ENCODE results near the gene NBAS. TPM values are rescaled to one million over a fixed set of nuclear protein-coding genes. Genes with fewer than 3 reads are reported as not detected.

Gene NBAS
- total RNA-seq, 2 experiments from 2014 or later: 24.4 to 28.8 TPM

GRCh38 chr2:15429032-15429431 lies 132.1 kb downstream of the NBAS start:
- Histone ChIP-seq H3K79me2 (ENCODE audit: insufficient read depth, low read depth, low read length) (no peaks in the 10 kb centered on the region), H3K4me3 (ENCODE audit: low read depth, low read length, poor library complexity, severe bottlenecking) (no peak overlapping the region), H3K36me3 (ENCODE audit: insufficient read depth, low read length) (no peaks in the 10 kb centered on the region), H3K4me2 (ENCODE audit: low read length) (no peak overlapping the region), H2AFZ (ENCODE audit: low read length) (no peak overlapping the region), H3K9me2 (ENCODE audit: insufficient read depth, low read length) (no peaks in the 10 kb centered on the region), H3K27ac (ENCODE audit: low read depth, low read length, poor library complexity, severe bottlenecking) (no peak overlapping the region), H3K4me1 (ENCODE audit: insufficient read depth, low read length, poor library complexity, severe bottlenecking) (peaks cover 7% of the 10 kb centered on the region), H3K9me3 (ENCODE audit: low read length) (no peaks in the 10 kb centered on the region), H4K20me1 (ENCODE audit: insufficient read depth, low read length) (no peaks in the 10 kb centered on the region)
- ChIA-PET POLR2A (interaction anchor here (0.6 to 1.7 kb wide), 4 partner anchors 9 to 876 kb away, joined by 3 to 4 read pairs (median 4); no protein-coding TSS in a partner anchor), CTCF (ENCODE audit: unreplicated experiment) (no interaction called here)
- TF ChIP-seq CTCF (conservative IDR thresholded peaks at IDR 0.05; ENCODE audit: low read length) (no peak), EZH2phosphoT487 (IDR thresholded peaks at IDR 0.05; ENCODE audit: borderline replicate concordance, low read depth, low read length) (no peak)
- DNase-seq (ENCODE audit: low spot score): no peak
- no TSS peak for BruUV-seq (replicated peaks)
- intact Hi-C loops (cut with micrococcal nuclease; ENCODE audit: unreplicated experiment): no loop called here

GRCh38 chr2:15427987-15428386 lies 133.1 kb downstream of the NBAS start:
- BruUV-seq (replicated peaks): no TSS peak
- H3K27ac ChIP-seq (ENCODE audit: low read depth, low read length, poor library complexity, severe bottlenecking): no peak overlapping the region
- no peaks in the 10 kb centered on the region for H3K36me3 ChIP-seq (ENCODE audit: insufficient read depth, low read length)
- H2AFZ ChIP-seq (ENCODE audit: low read length): no peak overlapping the region
- ChIA-PET CTCF (ENCODE audit: unreplicated experiment) (no interaction called here), POLR2A (no interaction called here)
- intact Hi-C loops (cut with micrococcal nuclease; ENCODE audit: unreplicated experiment): no loop called here
- H4K20me1 ChIP-seq (ENCODE audit: insufficient read depth, low read length): no peaks in the 10 kb centered on the region
- no peak overlapping the region for H3K4me3 ChIP-seq (ENCODE audit: low read depth, low read length, poor library complexity, severe bottlenecking)
- no peaks in the 10 kb centered on the region for H3K79me2 ChIP-seq (ENCODE audit: insufficient read depth, low read depth, low read length)
- H3K9me2 ChIP-seq (ENCODE audit: insufficient read depth, low read length): no peaks in the 10 kb centered on the region
- H3K9me3 ChIP-seq (ENCODE audit: low read length): no peaks in the 10 kb centered on the region
- H3K4me2 ChIP-seq (ENCODE audit: low read length): no peak overlapping the region
- H3K4me1 ChIP-seq (ENCODE audit: insufficient read depth, low read length, poor library complexity, severe bottlenecking): peaks cover 7% of the 10 kb centered on the region
- no peak for TF ChIP-seq CTCF (conservative IDR thresholded peaks at IDR 0.05; ENCODE audit: low read length)
- TF ChIP-seq EZH2phosphoT487 (IDR thresholded peaks at IDR 0.05; ENCODE audit: borderline replicate concordance, low read depth, low read length): no peak
- peak; percentile 15 for DNase-seq (ENCODE audit: low spot score)

GRCh38 chr2:15426606-15427005 lies 134.5 kb downstream of the NBAS start:
- Histone ChIP-seq H3K4me1 (ENCODE audit: insufficient read depth, low read length, poor library complexity, severe bottlenecking) (peaks cover 7% of the 10 kb centered on the region), H3K4me2 (ENCODE audit: low read length) (no peak overlapping the region), H3K4me3 (ENCODE audit: low read depth, low read length, poor library complexity, severe bottlenecking) (no peak overlapping the region), H4K20me1 (ENCODE audit: insufficient read depth, low read length) (no peaks in the 10 kb centered on the region), H3K36me3 (ENCODE audit: insufficient read depth, low read length) (no peaks in the 10 kb centered on the region), H3K9me3 (ENCODE audit: low read length) (no peaks in the 10 kb centered on the region), H3K27ac (ENCODE audit: low read depth, low read length, poor library complexity, severe bottlenecking) (no peak overlapping the region), H3K79me2 (ENCODE audit: insufficient read depth, low read depth, low read length) (no peaks in the 10 kb centered on the region), H2AFZ (ENCODE audit: low read length) (no peak overlapping the region), H3K9me2 (ENCODE audit: insufficient read depth, low read length) (no peaks in the 10 kb centered on the region)
- intact Hi-C loops (cut with micrococcal nuclease; ENCODE audit: unreplicated experiment): no loop called here
- no peak for TF ChIP-seq EZH2phosphoT487 (IDR thresholded peaks at IDR 0.05; ENCODE audit: borderline replicate concordance, low read depth, low read length)
- no peak for TF ChIP-seq CTCF (conservative IDR thresholded peaks at IDR 0.05; ENCODE audit: low read length)
- POLR2A ChIA-PET: interaction anchor here (0.6 to 0.7 kb wide), 2 partner anchors 47 to 66 kb away, joined by 3 to 7 read pairs; no protein-coding TSS in a partner anchor
- CTCF ChIA-PET (ENCODE audit: unreplicated experiment): no interaction called here
- no peak for DNase-seq (ENCODE audit: low spot score)
- BruUV-seq (replicated peaks): no TSS peak

Measured in OCI-LY7 (cell line).